Loucy (cell line): Measurements from ENCODE around the gene NR1H2.

Experiments
- CTCF ChIP-seq: fragments of 200-600 bp; sonication (generic); conservative IDR thresholded peaks from 2 replicates; pipeline ENCODE4 v1.5.1; 2014; ENCODE audit warnings: mild to moderate bottlenecking, antibody characterized with exemption, low read length
- EZH2phosphoT487 ChIP-seq: fragments of 200-600 bp; IDR thresholded peaks from 2 replicates; pipeline ENCODE4 v1.6.1; 2018; ENCODE audit warnings: antibody characterized with exemption, mild to moderate bottlenecking, moderate library complexity, borderline replicate concordance

- TF ChIP-seq CTCF (no peak), EZH2phosphoT487 (no peak)
These were observed 8.7 kb downstream of the NR1H2 start for GRCh38 chr19:50384685-50385535.
